ENCODE results near the gene ZAP70.

The ZAP70 gene

GRCh38 chr2:97741251-97741650, 27.9 kb downstream of the ZAP70 start:
- H3K4me3 ChIP-seq (ENCODE audit: low read length): no peak overlapping the region
- no peak for DNase-seq (ENCODE audit: low read depth, low spot score)

GRCh38 chr2:97741686-97742085, 28.3 kb downstream of the ZAP70 start:
- H3K4me3 ChIP-seq (ENCODE audit: low read length): no peak overlapping the region
- DNase-seq (ENCODE audit: low read depth, low spot score): no peak

GRCh38 chr2:97742381-97742847, 29.0 kb downstream of the ZAP70 start:
- no peak for DNase-seq (ENCODE audit: low read depth, low spot score)
- H3K4me3 ChIP-seq (ENCODE audit: low read length): no peak overlapping the region

- no peak overlapping the region for H3K4me3 ChIP-seq (ENCODE audit: low read length)
- DNase-seq (ENCODE audit: low read depth, low spot score): no peak
Measured at GRCh38 chr2:97743913-97744312, 30.5 kb downstream of the ZAP70 start.

- no peak for DNase-seq (ENCODE audit: low read depth, low spot score)
- no peak overlapping the region for H3K4me3 ChIP-seq (ENCODE audit: low read length)
Measured at GRCh38 chr2:97745474-97746174, 32.2 kb downstream of the ZAP70 start.

- no peak for DNase-seq (ENCODE audit: low read depth, low spot score)
- no peak overlapping the region for H3K4me3 ChIP-seq (ENCODE audit: low read length)
Measured at GRCh38 chr2:97747285-97747684, 33.9 kb downstream of the ZAP70 start.

- no peak for DNase-seq (ENCODE audit: low read depth, low spot score)
- H3K4me3 ChIP-seq (ENCODE audit: low read length): no peak overlapping the region
Measured at GRCh38 chr2:97747716-97748115, 34.3 kb downstream of the ZAP70 start.

- DNase-seq (ENCODE audit: low read depth, low spot score): no peak
- no peak overlapping the region for H3K4me3 ChIP-seq (ENCODE audit: low read length)
Measured at GRCh38 chr2:97749581-97749980, 36.2 kb downstream of the ZAP70 start.

- DNase-seq (ENCODE audit: low read depth, low spot score): no peak
- H3K4me3 ChIP-seq (ENCODE audit: low read length): no peak overlapping the region
Measured at GRCh38 chr2:97750017-97750416, 36.6 kb downstream of the ZAP70 start.

- no peak for DNase-seq (ENCODE audit: low read depth, low spot score)
- no peak overlapping the region for H3K4me3 ChIP-seq (ENCODE audit: low read length)
Measured at GRCh38 chr2:97751752-97752151, 38.4 kb downstream of the ZAP70 start.

- no peak for DNase-seq (ENCODE audit: low read depth, low spot score)
- H3K4me3 ChIP-seq (ENCODE audit: low read length): no peak overlapping the region
Measured at GRCh38 chr2:97752342-97753334, 39.3 kb downstream of the ZAP70 start.

GRCh38 chr2:97754690-97755346, 41.4 kb downstream of the ZAP70 start:
- H3K4me3 ChIP-seq (ENCODE audit: low read length): no peak overlapping the region
- no peak for DNase-seq (ENCODE audit: low read depth, low spot score)

- DNase-seq (ENCODE audit: low read depth, low spot score): no peak
- no peak overlapping the region for H3K4me3 ChIP-seq (ENCODE audit: low read length)
Measured at GRCh38 chr2:97755491-97755890, 42.1 kb downstream of the ZAP70 start.

- no peak overlapping the region for H3K4me3 ChIP-seq (ENCODE audit: low read length)
- no peak for DNase-seq (ENCODE audit: low read depth, low spot score)
Measured at GRCh38 chr2:97757062-97757461, 43.7 kb downstream of the ZAP70 start.

GRCh38 chr2:97758131-97758705, 44.8 kb downstream of the ZAP70 start:
- DNase-seq (ENCODE audit: low read depth, low spot score): no peak
- H3K4me3 ChIP-seq (ENCODE audit: low read length): no peak overlapping the region

GRCh38 chr2:97759727-97760407, 46.5 kb downstream of the ZAP70 start:
- no peak for DNase-seq (ENCODE audit: low read depth, low spot score)

GRCh38 chr2:97760480-97761049, 47.2 kb downstream of the ZAP70 start:
- no peak for DNase-seq (ENCODE audit: low read depth, low spot score)
- H3K4me3 ChIP-seq (ENCODE audit: low read length): no peak overlapping the region

More at GRCh38 chr2:97759727-97760407, 46.5 kb downstream of the ZAP70 start:
- H3K4me3 ChIP-seq (ENCODE audit: low read length): no peak overlapping the region

GRCh38 chr2:97761192-97761591, 47.8 kb downstream of the ZAP70 start:
- no peak for DNase-seq (ENCODE audit: low read depth, low spot score)

More at GRCh38 chr2:97761192-97761591, 47.8 kb downstream of the ZAP70 start:
- no peak overlapping the region for H3K4me3 ChIP-seq (ENCODE audit: low read length)
